MCF 10A (cell line): ENCODE results near the gene PHF13. TPM values are rescaled to one million over a fixed set of nuclear protein-coding genes. Genes with fewer than 3 reads are reported as not detected.
A peak's percentile ranks its signal among the peaks of the same experiment; 100 is the strongest.

Source experiments
- BruUV-seq: library from RNA; stranded (reverse); fragments of 400-500 nt; replicated peaks from 2 replicates; lab custom pipeline; 2021; lab: Mats Ljungman, UMichigan
- CTCF ChIA-PET: fragments of 300-600 bp; sonication (Branson Sonifier 250); formaldehyde crosslinking; extraction: SDS; loops from one replicate; lab custom pipeline; 2021; ENCODE audit warnings: antibody characterized with exemption, inconsistent platforms; lab: Yijun Ruan, JAX
- POLR2A ChIA-PET: fragments of 300-600, 350-650 bp; sonication (Branson Sonifier 250); formaldehyde crosslinking; extraction: SDS; loops from one replicate; lab custom pipeline; 2020; ENCODE audit warnings: antibody characterized with exemption, inconsistent platforms; lab: Yijun Ruan, JAX
- DNase-seq: peaks from one replicate; pipeline ENCODE4 v3.0.0-alpha.2; 2018; ENCODE audit not compliant: unreplicated experiment
- H3K27ac Mint-ChIP-seq: one replicate; pipeline ENCODE4 v1.8.0; 2022; ENCODE audit warnings: mild to moderate bottlenecking, low read depth, mixed read lengths; ENCODE audit not compliant: unreplicated experiment
- H3K27me3 Mint-ChIP-seq: one replicate; pipeline ENCODE4 v1.8.0; 2022; ENCODE audit warnings: mixed read lengths; ENCODE audit not compliant: insufficient read depth, unreplicated experiment
- H3K36me3 Mint-ChIP-seq: one replicate; pipeline ENCODE4 v1.8.0; 2022; ENCODE audit warnings: mild to moderate bottlenecking, moderate library complexity, mixed read lengths; ENCODE audit not compliant: insufficient read depth, unreplicated experiment
- H3K4me1 Mint-ChIP-seq: one replicate; pipeline ENCODE4 v1.8.0; 2022; ENCODE audit warnings: mixed read lengths; ENCODE audit not compliant: insufficient read depth, unreplicated experiment
- H3K4me3 Mint-ChIP-seq: one replicate; pipeline ENCODE4 v1.8.0; 2022; ENCODE audit warnings: mild to moderate bottlenecking, moderate library complexity, mixed read lengths; ENCODE audit not compliant: unreplicated experiment
- H3K9me3 Mint-ChIP-seq: one replicate; pipeline ENCODE4 v1.8.0; 2022; ENCODE audit warnings: mixed read lengths; ENCODE audit not compliant: unreplicated experiment
- CTCF ChIP-seq: fragments of 200-600 bp; IDR thresholded peaks from one replicate; pipeline ENCODE4 v1.8.0; 2022; ENCODE audit warnings: antibody characterized with exemption, mild to moderate bottlenecking; ENCODE audit not compliant: unreplicated experiment
- intact Hi-C: fragments of 100-400 bp; cut with micrococcal nuclease; formaldehyde crosslinking; loops from 2 replicates; pipeline ENCODE4 v1.14.1; 2022
- total RNA-seq: library from RNA; stranded (reverse); gene quantifications from 2 replicates; pipeline ENCODE4 v1.2.3, GENCODE V29; 2022

The PHF13 gene
- total RNA-seq, 1 experiment from 2014 or later: 10.3 TPM

DNA sequence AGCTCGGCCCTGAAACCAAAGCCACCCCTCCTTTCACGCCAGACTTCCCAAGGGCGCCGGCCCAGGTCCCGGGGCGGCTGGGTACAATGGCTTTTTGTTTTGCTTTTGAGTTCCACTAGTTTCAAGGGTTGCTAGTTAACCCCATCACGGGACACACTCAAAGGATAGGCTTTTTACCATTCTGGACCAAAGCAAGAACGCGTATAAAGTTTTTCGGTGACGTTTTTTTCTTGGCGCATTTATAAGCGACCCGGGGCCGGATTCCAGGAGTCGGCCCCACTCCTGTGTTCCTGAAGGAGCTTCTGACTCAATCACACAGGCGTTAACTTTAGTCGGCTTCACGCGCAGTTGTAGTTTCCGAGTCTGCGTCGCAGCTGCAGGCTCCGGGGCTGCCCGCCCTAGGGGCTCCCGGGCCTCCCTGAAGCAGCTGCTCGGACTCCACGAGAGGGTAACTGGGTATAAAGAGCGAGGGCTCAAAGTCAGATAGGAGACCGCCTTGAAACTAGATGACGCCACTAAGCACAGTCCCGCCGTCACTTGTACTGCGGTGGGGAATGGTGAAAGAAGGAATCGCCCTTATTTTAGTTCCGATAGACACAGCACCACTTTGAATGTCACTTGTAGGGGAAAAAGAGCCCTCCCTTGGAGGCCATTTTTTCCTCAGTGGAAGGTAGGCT lies 10.2 kb upstream of the PHF13 start:
- POLR2A ChIA-PET: interaction anchor here (0.7 to 7.4 kb wide), 12 partner anchors 7 to 686 kb away, joined by 3 to 103 read pairs (median 12); partner anchors contain the start of genes CAMTA1, PHF13 and ZBTB48
- intact Hi-C loops: loop anchor here (1.0 kb wide), 1 partner anchor 9 kb away; no protein-coding TSS in a partner anchor
- no peaks in the 10 kb centered on the region for H3K27me3 Mint-ChIP-seq
- H3K36me3 Mint-ChIP-seq: peaks cover 26% of the 10 kb centered on the region
- BruUV-seq: no TSS peak
- peaks cover 17% of the 10 kb centered on the region for H3K4me1 Mint-ChIP-seq
- DNase-seq: no peak
- no peak for TF ChIP-seq CTCF
- H3K27ac Mint-ChIP-seq: peak overlapping the region; percentile 57
- CTCF ChIA-PET: interaction anchor here (0.6 to 1.8 kb wide), 5 partner anchors 9 to 256 kb away, joined by 3 to 5 read pairs (median 3); no protein-coding TSS in a partner anchor
- H3K4me3 Mint-ChIP-seq: peak overlapping the region; percentile 99
- no peaks in the 10 kb centered on the region for H3K9me3 Mint-ChIP-seq

DNA sequence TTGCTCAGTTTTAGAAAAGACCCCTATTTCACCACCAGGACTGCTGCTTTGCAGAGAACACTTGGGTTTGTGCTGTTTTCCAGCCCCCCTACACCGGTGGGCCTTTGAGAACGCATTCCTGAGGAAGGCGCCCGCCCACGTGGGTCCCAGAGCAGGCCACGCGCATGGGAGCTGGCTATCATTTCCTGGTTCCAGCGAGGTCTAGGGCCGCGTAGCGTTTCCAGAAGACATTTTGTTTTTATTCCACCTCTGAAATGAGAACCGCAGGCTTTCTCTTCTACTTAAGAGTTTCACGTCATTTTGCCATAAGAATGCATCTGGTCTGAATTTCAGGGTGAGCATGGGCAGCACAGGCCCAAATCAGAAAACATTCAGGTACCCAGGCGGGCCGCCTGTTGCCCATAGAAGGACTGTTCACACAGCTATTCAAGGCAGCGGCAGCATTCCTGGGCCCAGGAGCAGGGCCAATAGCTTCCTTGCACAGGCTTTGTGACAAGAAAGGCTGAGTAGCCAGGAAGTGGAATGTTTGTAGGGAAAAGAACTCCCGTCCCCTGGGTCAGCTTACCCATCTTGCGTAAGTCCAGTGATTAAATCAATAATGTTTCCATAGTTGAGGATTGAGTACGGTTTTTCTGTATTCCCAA lies 9.5 kb upstream of the PHF13 start:
- no peak for TF ChIP-seq CTCF
- intact Hi-C loops: loop anchor here (1.0 kb wide), 1 partner anchor 8 kb away; no protein-coding TSS in a partner anchor
- Mint-ChIP-seq H3K27ac (peak overlapping the region; percentile 57), H3K9me3 (no peaks in the 10 kb centered on the region), H3K27me3 (no peaks in the 10 kb centered on the region), H3K4me3 (peak overlapping the region; percentile 99), H3K36me3 (peaks cover 19% of the 10 kb centered on the region), H3K4me1 (peaks cover 11% of the 10 kb centered on the region)
- ChIA-PET CTCF (interaction anchor here (0.6 to 1.8 kb wide), 4 partner anchors 8 to 256 kb away, joined by 3 to 5 read pairs (median 3); no protein-coding TSS in a partner anchor), POLR2A (interaction anchor here (0.7 to 7.4 kb wide), 12 partner anchors 7 to 687 kb away, joined by 3 to 103 read pairs (median 12); partner anchors contain the start of genes CAMTA1, PHF13 and ZBTB48)
- no peak for DNase-seq
- no TSS peak for BruUV-seq

DNA sequence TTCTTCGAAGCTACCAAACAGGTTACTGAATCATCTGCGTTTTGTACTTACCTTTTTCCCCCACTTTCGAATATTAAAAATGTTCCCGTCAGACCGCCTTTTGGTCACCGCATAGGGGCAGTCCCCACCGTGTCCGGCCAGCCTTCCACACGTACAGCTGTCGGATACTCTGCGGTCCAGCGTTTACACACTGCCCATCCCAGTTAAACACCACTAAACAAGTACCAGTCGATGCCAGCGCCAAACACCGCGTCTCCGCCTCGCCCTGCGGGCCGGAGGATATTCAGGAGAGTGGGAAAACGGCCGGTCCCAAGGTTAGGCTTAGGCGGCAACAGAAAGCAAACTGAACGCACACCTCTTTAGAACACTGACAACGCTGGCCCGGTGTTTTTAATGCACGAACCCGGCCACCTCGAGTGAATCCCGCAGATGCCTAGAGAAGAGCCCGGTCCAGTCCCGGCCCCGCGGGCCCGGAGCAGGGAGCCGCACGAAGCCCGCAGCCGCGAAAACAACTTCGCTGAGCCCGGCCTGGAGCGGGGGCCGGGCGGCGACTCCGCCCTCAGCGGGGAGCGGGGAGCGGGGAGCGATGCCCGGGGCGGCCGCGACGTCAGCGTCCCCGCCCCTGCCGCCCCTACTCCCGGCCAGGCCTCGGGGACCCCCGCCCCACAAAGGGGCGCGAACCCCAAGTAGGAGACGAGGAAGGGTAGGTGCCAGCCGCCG lies 730 bp upstream of the PHF13 start:
- peak; percentile 47 for DNase-seq
- Mint-ChIP-seq H3K36me3 (no peaks in the 10 kb centered on the region), H3K9me3 (no peaks in the 10 kb centered on the region), H3K4me1 (peaks cover 6% of the 10 kb centered on the region), H3K27me3 (no peaks in the 10 kb centered on the region), H3K27ac (peak overlapping the region; percentile 60), H3K4me3 (peak overlapping the region; percentile 86)
- ChIA-PET POLR2A (interaction anchor here (0.9 to 4.8 kb wide), 8 partner anchors 11 to 124 kb away, joined by 3 to 98 read pairs (median 5); partner anchors contain the start of genes KLHL21, NOL9, TAS1R1 and THAP3), CTCF (interaction anchor here (1.3 to 1.6 kb wide), 2 partner anchors 9 to 11 kb away, joined by 3 to 5 read pairs; partner anchors contain the start of gene THAP3)
- BruUV-seq: no TSS peak
- intact Hi-C loops: loop anchor here (1.0 kb wide), 1 partner anchor 10 kb away; no protein-coding TSS in a partner anchor
- no peak for TF ChIP-seq CTCF
